Activated CD4-positive, alpha-beta T cell treated with anti-CD3 and anti-CD28 coated beads, Interleukin-2, amount 50 U/mL, for 4 hours (primary cell): Measurements from ENCODE around the gene MTA1.

Experiments
- DNase-seq, 2 experiments: peaks; one replicate each; pipeline ENCODE4 v3.0.0-alpha.2; 2020

MTA1 gene

DNA sequence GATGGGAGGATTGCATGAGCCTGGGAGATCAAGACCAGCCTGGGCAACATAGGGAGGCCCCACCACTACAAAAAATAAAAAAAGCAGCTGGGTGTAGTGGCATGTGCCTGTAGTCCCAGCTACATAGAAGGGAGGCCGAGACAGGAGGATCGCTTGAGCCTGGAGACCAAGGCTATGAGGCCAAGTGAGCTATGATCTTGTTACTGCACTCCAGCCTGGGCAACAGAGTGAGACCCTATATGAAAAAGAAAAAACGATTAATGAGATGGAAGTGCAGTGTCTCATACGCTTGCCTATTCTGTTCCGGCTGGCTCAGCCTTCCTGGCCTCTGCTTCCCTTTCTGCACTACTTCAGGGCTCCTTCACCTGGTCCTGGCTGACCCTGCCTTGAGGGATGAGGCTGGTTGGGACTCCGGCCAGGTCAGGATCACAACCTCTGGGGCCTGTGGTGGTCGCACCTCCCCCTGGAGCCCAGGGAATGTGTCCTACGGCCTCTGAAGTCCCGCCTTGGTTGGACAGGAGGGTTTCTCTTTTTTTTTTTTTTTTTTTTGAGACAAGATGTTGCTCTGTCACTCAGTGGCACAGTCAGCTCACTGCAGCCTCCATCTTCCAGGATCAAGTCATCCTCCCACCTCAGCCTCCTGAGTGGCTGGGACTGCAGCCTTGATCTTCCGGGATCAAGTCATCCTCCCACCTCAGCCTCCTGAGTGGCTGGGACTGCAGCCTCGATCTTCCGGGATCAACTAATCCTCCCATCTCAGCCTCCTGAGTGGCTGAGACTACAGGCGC, 82.1 kb downstream of the MTA1 start:
- no peak for DNase-seq

GRCh38 chr14:105502446-105503295, 83.0 kb downstream of the MTA1 start:
- no peak for DNase-seq

GRCh38 chr14:105503296-105503640, 83.6 kb downstream of the MTA1 start:
- DNase-seq = no peak

GRCh38 chr14:105503935-105504692, 84.5 kb downstream of the MTA1 start:
- no peak for DNase-seq

- DNase-seq = no peak
These were observed 85.5 kb downstream of the MTA1 start for GRCh38 chr14:105505101-105505500.

DNA sequence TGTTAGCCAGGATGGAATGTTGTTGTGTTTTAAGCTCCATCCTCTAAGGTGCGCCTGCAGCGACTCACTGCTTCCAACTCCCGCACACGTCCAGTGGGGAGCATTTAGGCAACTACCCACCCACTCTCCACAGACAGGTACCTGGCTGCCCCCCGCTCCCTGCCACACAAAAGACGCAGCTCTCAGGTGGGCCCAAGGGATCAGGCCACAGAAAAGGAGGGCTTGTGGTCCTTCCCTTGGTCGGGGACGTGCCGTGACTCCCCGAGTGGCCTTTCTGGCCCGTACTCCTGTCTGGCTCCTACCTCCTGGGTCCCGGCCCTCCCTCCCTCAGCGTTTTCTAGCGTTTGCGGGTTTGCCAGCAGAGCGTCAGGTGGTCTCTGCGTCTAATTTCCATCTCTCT, 87.6 kb downstream of the MTA1 start:
- DNase-seq = no peak

- no peak for DNase-seq
These were observed 88.4 kb downstream of the MTA1 start for GRCh38 chr14:105508069-105508468.

DNA sequence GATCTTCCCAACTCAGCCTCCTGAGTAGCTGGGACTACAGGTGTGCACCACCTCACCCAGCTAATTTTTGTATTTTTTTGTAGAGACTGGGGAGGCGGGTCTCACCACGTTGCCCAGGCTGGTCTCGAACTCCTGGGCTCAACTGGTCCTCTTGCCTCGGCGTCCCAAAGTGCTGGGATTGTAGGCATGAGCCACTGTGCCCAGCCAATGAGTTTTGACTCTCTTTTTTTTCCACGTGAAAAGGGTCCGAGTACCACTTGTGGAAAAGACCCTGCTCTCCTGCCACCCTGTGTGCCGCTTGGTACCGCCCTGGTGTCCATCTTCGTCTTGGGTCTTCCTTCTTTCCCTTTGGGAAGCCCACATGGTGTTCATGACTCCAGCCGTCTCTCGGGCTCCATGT, 89.0 kb downstream of the MTA1 start:
- no peak for DNase-seq

- DNase-seq = no peak
These were observed 97.5 kb downstream of the MTA1 start for GRCh38 chr14:105517096-105517495.

DNA sequence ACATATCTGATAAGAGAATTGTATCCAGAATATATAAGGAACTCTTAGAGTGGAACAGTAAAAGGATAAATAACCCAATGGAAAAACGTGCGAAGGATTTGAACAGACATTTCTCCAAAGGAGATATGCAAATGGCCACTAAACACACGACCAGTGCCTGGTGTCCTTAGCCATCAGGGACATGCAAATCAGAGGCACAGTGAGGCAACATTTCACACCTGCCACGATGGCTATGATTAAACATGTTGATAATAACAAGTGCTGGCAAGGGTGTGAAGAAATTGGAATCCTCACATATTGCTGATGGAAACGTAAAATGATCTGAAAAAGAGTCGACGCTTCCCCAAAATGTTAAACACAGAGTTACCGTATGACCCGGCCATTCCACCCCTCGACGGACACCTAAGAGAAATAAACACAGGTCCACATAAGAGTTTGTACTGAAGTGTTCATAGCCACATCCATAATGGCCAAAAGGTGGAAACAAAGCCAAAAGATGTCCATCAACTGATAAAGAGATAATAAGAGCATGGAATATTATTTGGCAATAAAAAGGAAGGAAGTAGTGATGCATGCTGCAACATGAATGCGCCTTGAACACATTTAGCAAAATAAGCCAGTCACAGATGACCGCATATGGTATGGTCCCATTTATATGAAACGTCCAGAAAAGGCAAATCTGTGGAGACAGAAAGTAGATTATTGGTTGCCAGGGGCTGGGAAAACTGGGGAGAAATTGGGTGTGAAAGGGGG, 100.5 kb downstream of the MTA1 start:
- no peak for DNase-seq
